MG63 (cell line): ENCODE data around the gene KSR1. TPM values are rescaled to one million over a fixed set of nuclear protein-coding genes. Genes with fewer than 3 reads are reported as not detected.
"Not testable (repeated sequence)": the region's sequence is repeated elsewhere in the genome, so short reads cannot be mapped to it uniquely, and the experiment has no call there.

ENCODE experiments used
- DNase-seq: peaks from one replicate; pipeline ENCODE4 v3.0.0-alpha.2; 2020
- H3K27me3 ChIP-seq: fragments of 250-450 bp; sonication (Bioruptor Pico); 2 replicates; pipeline ENCODE4 v1.5.1; 2020; ENCODE audit warnings: mild to moderate bottlenecking, moderate library complexity
- H3K36me3 ChIP-seq: fragments of 250-450 bp; sonication (Bioruptor Pico); 2 replicates; pipeline ENCODE4 v1.5.1; 2020; ENCODE audit warnings: mild to moderate bottlenecking, moderate library complexity
- H3K4me3 ChIP-seq: fragments of 250-450 bp; sonication (Bioruptor Pico); 2 replicates; pipeline ENCODE4 v1.5.1; 2020; ENCODE audit warnings: mild to moderate bottlenecking, moderate library complexity
- H3K9me3 ChIP-seq: fragments of 250-450 bp; sonication (Bioruptor Pico); 2 replicates; pipeline ENCODE4 v1.5.1; 2020; ENCODE audit warnings: mild to moderate bottlenecking, moderate library complexity
- total RNA-seq: library from RNA; depleted of rRNA; stranded (reverse); fragments of >200 nt; shearing (Covaris generic); gene quantifications from 2 replicates; pipeline ENCODE4 v1.2.3, GENCODE V29; 2014; ENCODE audit warnings: low replicate concordance

The KSR1 gene
- total RNA-seq, 1 experiment from 2014 or later = 7.6 TPM

DNA sequence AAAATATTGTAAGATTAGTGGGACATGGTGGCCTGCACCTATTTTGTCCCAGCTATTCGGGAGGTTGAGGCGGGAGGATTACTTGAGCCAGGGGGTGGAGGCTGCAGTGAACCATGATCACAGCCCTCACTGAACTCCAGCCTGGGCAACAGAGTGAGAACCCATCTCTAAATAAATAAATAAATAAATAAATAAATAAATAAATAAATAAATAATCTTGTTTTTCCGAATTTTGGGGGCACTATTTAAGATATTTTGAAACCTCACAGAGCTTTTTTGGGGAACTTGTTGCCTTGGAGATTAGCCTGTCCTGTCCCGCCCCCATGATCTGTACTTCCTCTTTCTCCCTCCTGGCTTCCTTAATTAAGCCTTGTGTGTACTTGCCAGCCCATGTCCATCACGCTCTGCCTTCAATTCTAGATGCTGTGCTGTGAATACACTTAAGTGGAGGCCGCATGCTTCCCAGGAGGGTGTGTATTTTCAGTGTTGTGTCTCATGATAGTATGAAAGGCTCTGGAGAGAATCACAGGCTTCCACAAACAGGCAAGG lies 179.1 kb downstream of the KSR1 start:
- Histone ChIP-seq H3K36me3 (no peaks in the 10 kb centered on the region), H3K9me3 (no peaks in the 10 kb centered on the region), H3K27me3 (no peaks in the 10 kb centered on the region), H3K4me3 (no peak overlapping the region)
- DNase-seq = no peak

- not testable (repeated sequence) for H3K27me3 ChIP-seq, H3K9me3 ChIP-seq, H3K36me3 ChIP-seq, H3K4me3 ChIP-seq, DNase-seq
Observed at GRCh38 chr17:27636005-27636520, 179.8 kb downstream of the KSR1 start.

DNA sequence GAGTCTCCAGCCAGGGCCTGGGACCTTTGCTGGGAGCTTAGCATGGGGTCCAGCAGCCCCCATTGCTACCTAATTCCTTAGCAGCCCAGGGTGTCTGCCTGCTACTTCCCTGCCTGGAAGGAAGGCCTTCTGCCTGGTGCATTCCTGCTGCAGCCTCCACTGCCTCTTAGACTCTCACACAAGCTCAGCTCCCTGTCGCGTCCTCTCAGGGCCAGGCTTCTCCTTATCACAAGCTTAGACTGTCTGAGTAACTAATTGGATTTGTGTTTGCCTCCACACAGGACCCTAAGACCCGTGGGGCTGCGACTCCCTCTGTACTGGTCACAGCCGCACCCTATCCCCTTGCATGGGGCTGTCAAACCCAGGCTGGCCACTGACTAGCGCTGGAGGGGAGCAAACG lies 181.6 kb downstream of the KSR1 start:
- H3K36me3 ChIP-seq, H3K27me3 ChIP-seq, H3K9me3 ChIP-seq, DNase-seq, H3K4me3 ChIP-seq: not testable (repeated sequence)

DNA sequence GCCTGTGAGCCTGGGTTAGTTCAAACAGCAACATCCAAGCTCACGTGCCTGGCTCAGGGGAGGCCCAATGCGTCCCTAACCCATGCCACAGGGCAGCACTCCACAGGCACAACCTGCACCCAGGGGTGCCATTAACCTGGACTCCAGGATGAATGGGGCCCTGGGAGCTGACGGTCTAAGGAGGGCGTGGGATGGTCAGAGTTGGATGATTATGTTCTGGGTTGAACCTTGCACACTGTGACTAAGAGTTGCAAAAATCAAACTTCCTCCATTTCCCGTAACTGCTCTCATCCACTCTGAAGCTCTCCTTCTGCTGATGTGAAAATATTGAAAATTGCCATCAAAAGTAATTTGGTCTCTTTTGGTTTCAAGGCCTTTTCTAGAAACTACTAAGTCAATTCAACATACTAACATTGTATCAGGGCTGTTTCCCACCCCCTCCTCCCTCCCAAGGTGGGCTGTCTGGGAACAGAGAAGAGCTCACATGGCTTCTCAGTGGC lies 182.2 kb downstream of the KSR1 start:
- not testable (repeated sequence) for DNase-seq, H3K27me3 ChIP-seq, H3K9me3 ChIP-seq, H3K4me3 ChIP-seq, H3K36me3 ChIP-seq

- no peaks in the 10 kb centered on the region for H3K27me3 ChIP-seq
- no peak for DNase-seq
- H3K36me3 ChIP-seq = no peaks in the 10 kb centered on the region
- no peaks in the 10 kb centered on the region for H3K9me3 ChIP-seq
- H3K4me3 ChIP-seq = no peak overlapping the region
Observed at GRCh38 chr17:27640790-27641189, 184.5 kb downstream of the KSR1 start.

- no peaks in the 10 kb centered on the region for H3K36me3 ChIP-seq
- H3K4me3 ChIP-seq = no peak overlapping the region
- H3K27me3 ChIP-seq = no peaks in the 10 kb centered on the region; the same call in 1 of the 2 replicates
- H3K9me3 ChIP-seq = no peaks in the 10 kb centered on the region
- peak; percentile 69 for DNase-seq
Observed at GRCh38 chr17:27644586-27644985, 188.3 kb downstream of the KSR1 start.

GRCh38 chr17:27645621-27646020 lies 189.4 kb downstream of the KSR1 start:
- DNase-seq, H3K36me3 ChIP-seq: not testable (repeated sequence)

GRCh38 chr17:27646232-27646631 lies 190.0 kb downstream of the KSR1 start:
- Histone ChIP-seq H3K9me3 (no peaks in the 10 kb centered on the region), H3K36me3 (no peaks in the 10 kb centered on the region), H3K27me3 (no peaks in the 10 kb centered on the region; the same call in 1 of the 2 replicates), H3K4me3 (no peak overlapping the region)
- no peak for DNase-seq

More at GRCh38 chr17:27645621-27646020, 189.4 kb downstream of the KSR1 start:
- not testable (repeated sequence) for H3K4me3 ChIP-seq, H3K27me3 ChIP-seq, H3K9me3 ChIP-seq

DNA sequence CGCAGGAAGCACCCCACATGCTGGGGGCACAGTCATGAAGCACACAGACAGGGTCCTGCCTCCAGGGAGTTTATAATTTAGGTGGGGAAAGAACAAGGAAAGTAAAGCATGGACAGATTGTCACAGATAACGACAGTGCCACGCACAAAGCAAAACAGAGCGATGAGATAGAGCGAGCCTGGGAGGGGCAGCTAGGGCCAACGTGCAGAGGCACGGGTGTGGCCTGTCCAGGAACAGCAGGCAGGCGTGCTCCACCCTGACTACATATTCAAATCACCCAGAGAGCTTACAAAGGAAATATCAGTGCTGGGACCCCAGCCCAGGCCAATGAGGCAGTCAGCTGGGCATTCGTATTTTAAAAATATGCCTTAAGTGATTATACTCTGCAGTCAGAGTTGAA lies 191.5 kb downstream of the KSR1 start:
- Histone ChIP-seq H3K36me3 (no peaks in the 10 kb centered on the region), H3K9me3 (no peaks in the 10 kb centered on the region), H3K4me3 (no peak overlapping the region), H3K27me3 (no peaks in the 10 kb centered on the region; the same call in 1 of the 2 replicates)
- DNase-seq = no peak

- H3K9me3 ChIP-seq, H3K27me3 ChIP-seq, H3K4me3 ChIP-seq, H3K36me3 ChIP-seq, DNase-seq: not testable (repeated sequence)
Observed at GRCh38 chr17:27649111-27649571, 192.9 kb downstream of the KSR1 start.

- no peaks in the 10 kb centered on the region for H3K36me3 ChIP-seq
- no peak for DNase-seq
- H3K9me3 ChIP-seq = no peaks in the 10 kb centered on the region
- H3K4me3 ChIP-seq = no peak overlapping the region
- H3K27me3 ChIP-seq = no peaks in the 10 kb centered on the region; the same call in 1 of the 2 replicates
Observed at GRCh38 chr17:27649929-27650328, 193.7 kb downstream of the KSR1 start.

DNA sequence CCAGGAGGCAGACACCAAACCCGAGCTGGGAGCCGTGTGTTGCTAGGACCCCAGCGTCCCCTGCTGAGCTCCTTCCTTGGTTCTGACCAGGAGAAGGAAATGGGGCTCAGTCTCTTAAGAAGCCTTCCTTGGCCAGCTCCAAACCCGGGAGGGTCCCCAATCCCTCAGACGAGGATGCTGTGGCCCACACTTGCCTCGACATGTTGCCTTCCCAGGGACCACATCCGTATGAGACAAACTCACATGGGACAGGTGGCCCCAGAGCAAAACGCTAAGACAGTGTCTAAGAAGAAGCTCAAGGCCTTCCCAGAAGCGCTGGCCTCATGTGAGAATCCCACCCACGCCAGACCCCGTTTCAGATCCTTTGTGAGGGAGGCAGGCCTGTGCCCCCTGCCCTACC lies 194.6 kb downstream of the KSR1 start:
- H3K36me3 ChIP-seq = no peaks in the 10 kb centered on the region
- H3K9me3 ChIP-seq = no peaks in the 10 kb centered on the region
- no peak overlapping the region for H3K4me3 ChIP-seq
- DNase-seq = no peak
- H3K27me3 ChIP-seq = no peaks in the 10 kb centered on the region; the same call in 1 of the 2 replicates

DNA sequence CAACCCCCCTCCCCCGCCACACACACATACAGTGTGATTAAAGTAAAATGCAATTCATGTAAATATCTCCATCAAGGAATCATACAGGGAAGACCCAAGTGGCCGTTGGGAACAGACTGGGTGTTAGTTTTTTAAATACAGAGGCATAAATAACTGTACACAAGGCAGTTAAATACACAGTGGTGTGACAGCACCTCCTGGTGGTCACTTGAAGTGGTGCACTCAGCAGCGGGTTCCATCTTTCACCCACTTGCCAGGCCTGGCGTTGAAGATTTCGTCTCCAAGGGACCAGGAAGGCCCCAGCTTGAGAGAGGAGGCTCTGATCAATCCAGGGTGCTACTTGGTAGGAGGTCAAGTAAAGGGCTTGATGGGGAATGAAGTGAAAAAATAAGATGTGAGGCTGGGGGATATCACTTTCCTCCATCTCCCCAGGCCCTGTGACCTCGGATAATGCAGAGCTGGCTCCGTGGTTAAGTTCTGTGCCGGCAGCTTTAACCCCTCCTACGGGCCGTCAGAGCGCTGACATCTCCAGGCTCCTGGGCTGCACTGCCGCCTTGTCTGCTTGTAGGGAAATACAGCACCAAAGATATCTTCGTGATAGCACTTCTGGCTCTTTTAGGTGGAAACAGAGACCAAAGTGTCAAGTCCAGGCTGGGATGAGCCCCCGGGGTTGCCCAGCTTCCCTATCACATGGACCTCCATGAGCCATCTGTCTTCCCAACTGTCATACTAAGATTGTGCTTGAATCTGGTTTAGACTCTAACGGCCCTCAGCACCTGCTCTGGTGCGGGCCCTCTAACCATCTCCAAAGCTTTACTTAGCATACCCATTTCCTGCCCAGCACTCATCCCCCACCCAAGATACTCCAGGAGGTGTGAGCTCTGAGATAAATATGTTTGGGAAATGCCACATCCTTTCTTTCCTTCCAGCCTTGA lies 195.4 kb downstream of the KSR1 start:
- no peak overlapping the region for H3K4me3 ChIP-seq
- no peaks in the 10 kb centered on the region for H3K9me3 ChIP-seq
- DNase-seq = peak; percentile 38
- no peaks in the 10 kb centered on the region for H3K36me3 ChIP-seq
- H3K27me3 ChIP-seq = no peaks in the 10 kb centered on the region; the same call in 1 of the 2 replicates

DNA sequence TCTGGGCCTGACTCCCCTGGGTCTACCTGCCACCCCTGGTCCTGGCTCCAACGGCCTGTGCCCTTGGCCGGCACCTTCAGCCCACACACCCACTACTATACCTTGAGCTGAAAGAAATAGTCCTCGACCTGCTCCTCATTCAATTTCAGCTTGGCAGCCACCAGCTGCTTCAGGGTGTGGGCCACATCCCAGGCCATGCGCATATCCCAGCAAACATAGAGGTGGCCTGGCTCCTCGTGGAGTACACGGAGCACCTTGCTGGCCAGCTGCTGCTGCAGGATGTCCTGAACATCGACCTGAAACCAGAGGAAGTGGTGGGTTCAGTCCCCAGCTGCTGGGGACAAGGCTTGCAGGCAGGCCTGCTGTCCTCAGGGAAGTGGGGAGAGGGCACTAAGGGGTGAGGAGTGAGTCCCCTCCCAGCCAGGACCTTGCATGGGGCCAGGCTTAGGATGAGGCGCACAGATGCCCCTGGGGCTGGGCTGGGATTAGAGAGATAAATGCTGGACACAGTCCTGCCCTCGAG lies 197.3 kb downstream of the KSR1 start:
- not testable (repeated sequence) for H3K36me3 ChIP-seq, H3K4me3 ChIP-seq, H3K27me3 ChIP-seq, DNase-seq, H3K9me3 ChIP-seq

DNA sequence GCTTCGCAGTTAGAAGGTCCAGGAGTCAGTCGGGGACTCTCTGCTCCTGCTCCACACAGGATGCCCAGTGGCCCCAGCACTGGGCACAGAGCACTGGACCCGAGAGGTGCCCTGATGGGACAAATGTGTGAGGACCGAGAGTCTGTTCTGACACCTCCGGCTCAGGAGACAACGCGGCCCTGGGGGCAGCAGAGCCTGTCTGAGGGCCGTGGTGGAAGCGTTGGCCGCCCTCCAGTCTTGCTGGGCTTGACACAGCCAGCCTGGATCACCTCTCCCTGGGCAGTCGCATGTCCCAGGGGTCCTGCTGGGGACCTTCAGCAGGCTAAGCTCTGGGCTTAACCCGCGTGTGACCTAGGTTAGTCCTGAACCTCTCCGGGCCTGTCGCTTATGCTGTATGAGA lies 197.9 kb downstream of the KSR1 start:
- H3K27me3 ChIP-seq = no peaks in the 10 kb centered on the region
- H3K4me3 ChIP-seq = no peak overlapping the region
- no peak for DNase-seq
- no peaks in the 10 kb centered on the region for H3K36me3 ChIP-seq
- no peaks in the 10 kb centered on the region for H3K9me3 ChIP-seq

- H3K36me3 ChIP-seq = no peaks in the 10 kb centered on the region
- no peaks in the 10 kb centered on the region for H3K27me3 ChIP-seq
- H3K9me3 ChIP-seq = no peaks in the 10 kb centered on the region
- no peak overlapping the region for H3K4me3 ChIP-seq
- peak; percentile 83 for DNase-seq
Observed at GRCh38 chr17:27654654-27655524, 198.6 kb downstream of the KSR1 start.
